ENCODE data around the gene ATP10A. TPM values are rescaled to one million over a fixed set of nuclear protein-coding genes. Genes with fewer than 3 reads are reported as not detected.

ATP10A gene
- total RNA-seq, 1 experiment from 2014 or later: 0.02 TPM

- POLR2A ChIA-PET: no interaction called here
- BruUV-seq (replicated peaks): no TSS peak
- Histone ChIP-seq H3K9ac (ENCODE audit: low read length) (no peak overlapping the region), H3K4me3 (replicated peaks in 1 of 2; ENCODE audit: low read depth in 1 of 2, low read length in 2 of 2) (no peak overlapping the region), H3K27me3 (ENCODE audit: insufficient read depth, low read length) (no peaks in the 10 kb centered on the region), H3K9me2 (ENCODE audit: insufficient read depth) (no peaks in the 10 kb centered on the region), H2AFZ (ENCODE audit: low read depth, low read length, poor library complexity, severe bottlenecking) (no peak overlapping the region), H4K20me1 (ENCODE audit: insufficient read depth) (no peaks in the 10 kb centered on the region), H3K27ac (ENCODE audit: low read depth, low read length) (no peak overlapping the region), H3K36me3 (ENCODE audit: control insufficient read depth in 1 of 2, insufficient read depth in 2 of 2, low read length in 2 of 2) (no peaks in the 10 kb centered on the region), H3K9me3 (ENCODE audit: control insufficient read depth in 1 of 2, insufficient read depth in 1 of 2, low read depth in 1 of 2, low read length in 2 of 2) (peaks cover 3 to 17% of the 10 kb centered on the region in 2 experiments; a peak in 2 of 4 replicates), H3K4me2 (ENCODE audit: low read length) (no peak overlapping the region), H3K4me1 (ENCODE audit: control insufficient read depth in 1 of 2, insufficient read depth in 2 of 2, low read length in 2 of 2) (no peaks in the 10 kb centered on the region), H3K79me2 (ENCODE audit: insufficient read depth, low read length) (no peaks in the 10 kb centered on the region)
- CTCF ChIA-PET: no interaction called here
- no peak for DNase-seq (ENCODE audit: low read depth, low spot score)
- RAD21 ChIA-PET (ENCODE audit: low non-redundant PET in 1 of 2, low total read pairs in 2 of 2, uncharacterized antibody in 2 of 2, unreplicated experiment in 2 of 2): no interaction called here
- intact Hi-C loops (cut with micrococcal nuclease): no loop called here
- no peak for ATAC-seq
- TF ChIP-seq ELF1 (IDR thresholded peaks at IDR 0.05; ENCODE audit: borderline replicate concordance, low read depth): no peak
- no peak for TF ChIP-seq ZFX (IDR thresholded peaks at IDR 0.05)
- TF ChIP-seq POLR2AphosphoS5 (IDR thresholded peaks at IDR 0.05; ENCODE audit: low read depth, low read length): no peak
- no peak for TF ChIP-seq SP1 (IDR thresholded peaks at IDR 0.05; ENCODE audit: low read depth)
- no peak for TF ChIP-seq RAD21 (IDR thresholded peaks at IDR 0.05; ENCODE audit: low read depth)
- TF ChIP-seq FOSL1 (IDR thresholded peaks at IDR 0.05; ENCODE audit: low read depth): no peak
- no peak for TF ChIP-seq CTCF (IDR thresholded peaks at IDR 0.05 in 2 of 3, conservative IDR thresholded peaks at IDR 0.05 in 1 of 3; ENCODE audit: borderline replicate concordance in 1 of 3, insufficient read depth in 1 of 3, low read depth in 2 of 3, low read length in 2 of 3)
- no peak for TF ChIP-seq POLR2A (IDR thresholded peaks at IDR 0.05; ENCODE audit: borderline replicate concordance, extremely low read depth, insufficient read depth, insufficient read length)
- TF ChIP-seq ZNF274 (IDR thresholded peaks at IDR 0.05; ENCODE audit: low read depth, low read length): no peak
- TF ChIP-seq ZBTB33 (IDR thresholded peaks at IDR 0.05; ENCODE audit: extremely low read depth, insufficient replicate concordance, low read length): no peak
- TF ChIP-seq EZH2 (IDR thresholded peaks at IDR 0.05): no peak
- no peak for TF ChIP-seq MAX (IDR thresholded peaks at IDR 0.05)
- TF ChIP-seq EZH2phosphoT487 (IDR thresholded peaks at IDR 0.05; ENCODE audit: borderline replicate concordance): no peak
- TF ChIP-seq ATF3 (IDR thresholded peaks at IDR 0.05): no peak
- TF ChIP-seq CEBPB (IDR thresholded peaks at IDR 0.05; ENCODE audit: low read depth): no peak
- no peak for TF ChIP-seq SRF (IDR thresholded peaks at IDR 0.05; ENCODE audit: low read depth)
- no peak for TF ChIP-seq REST (IDR thresholded peaks at IDR 0.05; ENCODE audit: low read depth)
- no peak for TF ChIP-seq CBX3 (IDR thresholded peaks at IDR 0.05; ENCODE audit: low read depth)
- TF ChIP-seq TCF7L2 (IDR thresholded peaks at IDR 0.05; ENCODE audit: borderline replicate concordance, extremely low read depth, insufficient read depth, insufficient read length): no peak
These were observed 143.8 kb downstream of the ATP10A start for GRCh38 chr15:25719101-25719985.
